ENCODE measurements around the gene CXCR3.
"Not testable (repeated sequence)": the region's sequence is repeated elsewhere in the genome, so short reads cannot be mapped to it uniquely, and the experiment has no call there.

CXCR3 gene

GRCh38 chrX:71636438-71637252 is 18.3 kb upstream of the CXCR3 start:
- DNase-seq = no peak

- DNase-seq = no peak
These were observed 16.1 kb upstream of the CXCR3 start for GRCh38 chrX:71634366-71634765.

- DNase-seq = no peak
These were observed 14.8 kb upstream of the CXCR3 start for GRCh38 chrX:71632923-71633657.

- no peak for DNase-seq
These were observed 11.2 kb upstream of the CXCR3 start for GRCh38 chrX:71629467-71629866.

GRCh38 chrX:71627588-71628404 is 9.5 kb upstream of the CXCR3 start:
- DNase-seq = no peak

- no peak for DNase-seq
These were observed 8.3 kb upstream of the CXCR3 start for GRCh38 chrX:71626576-71626975.

GRCh38 chrX:71625471-71625870 is 7.2 kb upstream of the CXCR3 start:
- DNase-seq = no peak

- DNase-seq = no peak
These were observed 5.4 kb upstream of the CXCR3 start for GRCh38 chrX:71623714-71624113.

GRCh38 chrX:71622576-71623450 is 4.5 kb upstream of the CXCR3 start:
- DNase-seq = peak in 3 of 6 experiments; percentile 9 to 24 (median 21)

- DNase-seq = no peak
These were observed 3.8 kb upstream of the CXCR3 start for GRCh38 chrX:71622032-71622575.

- no peak for DNase-seq
These were observed 3.3 kb upstream of the CXCR3 start for GRCh38 chrX:71621603-71622002.

GRCh38 chrX:71619986-71620385 is 1.7 kb upstream of the CXCR3 start:
- DNase-seq = no peak

GRCh38 chrX:71619193-71619592 is 882 bp upstream of the CXCR3 start:
- DNase-seq = no peak

- no peak for DNase-seq
These were observed 476 bp upstream of the CXCR3 start for GRCh38 chrX:71618787-71619186.

GRCh38 chrX:71617742-71618141 is 569 bp downstream of the CXCR3 start:
- DNase-seq = no peak

- no peak for DNase-seq
These were observed 1.4 kb downstream of the CXCR3 start for GRCh38 chrX:71616672-71617529.

- DNase-seq = no peak
These were observed 2.4 kb downstream of the CXCR3 start for GRCh38 chrX:71615954-71616353.

- DNase-seq = no peak
These were observed 3.3 kb downstream of the CXCR3 start for GRCh38 chrX:71615056-71615455.

- no peak for DNase-seq
These were observed 6.1 kb downstream of the CXCR3 start for GRCh38 chrX:71612256-71612655.

- DNase-seq = not testable (repeated sequence)
These were observed 6.6 kb downstream of the CXCR3 start for GRCh38 chrX:71611736-71612135.
